Measurements from ENCODE around the gene NADK2.

DNA sequence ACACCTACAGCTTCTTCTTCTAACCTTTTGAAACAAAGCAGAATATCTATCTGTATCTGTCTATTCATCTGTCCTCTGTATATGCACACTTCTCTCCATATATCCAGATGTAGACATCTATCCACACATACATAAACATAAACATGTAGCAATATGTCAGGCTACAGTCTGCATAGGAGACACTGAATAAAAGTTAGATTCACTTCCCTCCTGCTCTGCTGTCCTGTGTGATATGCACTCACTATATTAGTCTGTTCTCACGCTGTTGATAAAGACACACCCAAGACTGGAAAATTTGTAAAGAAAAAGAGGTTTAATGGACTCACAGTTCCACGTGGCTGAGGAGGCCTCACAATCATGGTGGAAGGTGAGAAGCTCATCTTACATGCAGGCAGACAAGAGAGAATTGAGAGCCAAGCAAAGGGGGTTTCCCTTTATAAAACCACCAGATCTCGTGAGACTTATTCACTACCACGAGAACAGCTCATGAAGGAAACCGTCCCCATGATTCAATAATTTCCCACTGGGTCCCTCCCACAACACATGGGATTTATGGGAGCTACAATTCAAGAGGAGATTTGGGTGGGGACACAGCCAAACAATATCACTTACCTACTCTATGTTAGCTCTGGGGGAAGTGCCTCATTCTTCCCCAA is 35.9 kb upstream of the NADK2 start:
- TF ChIP-seq, protein P1, sequence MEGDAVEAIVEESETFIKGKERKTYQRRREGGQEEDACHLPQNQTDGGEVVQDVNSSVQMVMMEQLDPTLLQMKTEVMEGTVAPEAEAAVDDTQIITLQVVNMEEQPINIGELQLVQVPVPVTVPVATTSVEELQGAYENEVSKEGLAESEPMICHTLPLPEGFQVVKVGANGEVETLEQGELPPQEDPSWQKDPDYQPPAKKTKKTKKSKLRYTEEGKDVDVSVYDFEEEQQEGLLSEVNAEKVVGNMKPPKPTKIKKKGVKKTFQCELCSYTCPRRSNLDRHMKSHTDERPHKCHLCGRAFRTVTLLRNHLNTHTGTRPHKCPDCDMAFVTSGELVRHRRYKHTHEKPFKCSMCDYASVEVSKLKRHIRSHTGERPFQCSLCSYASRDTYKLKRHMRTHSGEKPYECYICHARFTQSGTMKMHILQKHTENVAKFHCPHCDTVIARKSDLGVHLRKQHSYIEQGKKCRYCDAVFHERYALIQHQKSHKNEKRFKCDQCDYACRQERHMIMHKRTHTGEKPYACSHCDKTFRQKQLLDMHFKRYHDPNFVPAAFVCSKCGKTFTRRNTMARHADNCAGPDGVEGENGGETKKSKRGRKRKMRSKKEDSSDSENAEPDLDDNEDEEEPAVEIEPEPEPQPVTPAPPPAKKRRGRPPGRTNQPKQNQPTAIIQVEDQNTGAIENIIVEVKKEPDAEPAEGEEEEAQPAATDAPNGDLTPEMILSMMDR (IDR thresholded peaks at IDR 0.05; ENCODE audit: insufficient read depth, low read depth, low read length): no peak
- no peak for TF ChIP-seq EZH2 (IDR thresholded peaks at IDR 0.05; ENCODE audit: insufficient read depth, low read length)

Data from astrocyte (in vitro differentiated cells and primary cell).